GM18907 (cell line): ENCODE results near the gene DUS1L.

Experiments used
- ATAC-seq: cut with Tn5 transposase; IDR thresholded peaks from one replicate; pipeline ENCODE4 v1.9.1; 2021; ENCODE audit warnings: mild to moderate bottlenecking, moderate library complexity; ENCODE audit not compliant: unreplicated experiment

The DUS1L gene

DNA sequence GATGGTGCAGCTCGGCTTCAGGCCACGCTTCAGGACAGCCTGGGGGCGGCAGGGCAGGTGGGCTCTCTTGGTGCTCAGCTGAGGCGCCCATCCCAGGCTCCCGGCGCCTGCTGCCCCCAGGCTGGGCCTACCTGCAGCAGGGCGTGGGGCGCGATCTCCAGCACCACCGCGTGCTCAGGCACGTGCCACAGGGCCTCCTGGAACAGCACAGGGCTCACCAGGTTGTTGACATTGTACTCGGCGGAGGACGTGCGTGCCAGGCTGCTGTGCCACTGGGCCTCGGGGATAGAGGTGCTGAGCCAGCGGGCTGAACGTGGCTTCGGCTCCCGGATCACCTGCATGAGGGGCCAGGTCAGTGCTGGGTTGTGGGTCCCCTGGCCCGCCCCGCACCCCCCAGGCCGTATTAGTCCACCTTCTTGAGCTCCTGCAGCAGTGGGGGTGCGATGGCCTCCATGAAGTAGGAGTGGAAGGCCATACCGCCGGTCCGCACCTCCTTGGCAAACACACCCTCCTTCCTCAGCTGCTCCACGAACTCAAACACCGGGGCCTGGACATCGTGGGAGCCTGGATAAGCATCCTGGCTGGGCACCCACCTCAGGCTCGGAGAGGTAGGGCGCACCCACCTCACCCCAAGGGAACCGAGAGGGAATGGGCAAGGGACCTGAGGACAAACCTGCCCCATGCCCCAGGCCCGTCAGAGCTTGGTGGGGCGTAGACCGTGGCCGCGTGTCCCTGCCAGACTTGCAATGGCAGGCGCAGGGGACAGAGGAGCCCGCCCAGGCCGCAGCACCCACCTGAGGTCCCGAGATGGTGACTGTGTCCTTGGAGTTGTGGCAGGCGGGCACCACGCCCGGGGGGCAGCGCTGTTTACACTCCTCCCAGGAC lies 23.5 kb upstream of the DUS1L start:
- no peak for ATAC-seq

DNA sequence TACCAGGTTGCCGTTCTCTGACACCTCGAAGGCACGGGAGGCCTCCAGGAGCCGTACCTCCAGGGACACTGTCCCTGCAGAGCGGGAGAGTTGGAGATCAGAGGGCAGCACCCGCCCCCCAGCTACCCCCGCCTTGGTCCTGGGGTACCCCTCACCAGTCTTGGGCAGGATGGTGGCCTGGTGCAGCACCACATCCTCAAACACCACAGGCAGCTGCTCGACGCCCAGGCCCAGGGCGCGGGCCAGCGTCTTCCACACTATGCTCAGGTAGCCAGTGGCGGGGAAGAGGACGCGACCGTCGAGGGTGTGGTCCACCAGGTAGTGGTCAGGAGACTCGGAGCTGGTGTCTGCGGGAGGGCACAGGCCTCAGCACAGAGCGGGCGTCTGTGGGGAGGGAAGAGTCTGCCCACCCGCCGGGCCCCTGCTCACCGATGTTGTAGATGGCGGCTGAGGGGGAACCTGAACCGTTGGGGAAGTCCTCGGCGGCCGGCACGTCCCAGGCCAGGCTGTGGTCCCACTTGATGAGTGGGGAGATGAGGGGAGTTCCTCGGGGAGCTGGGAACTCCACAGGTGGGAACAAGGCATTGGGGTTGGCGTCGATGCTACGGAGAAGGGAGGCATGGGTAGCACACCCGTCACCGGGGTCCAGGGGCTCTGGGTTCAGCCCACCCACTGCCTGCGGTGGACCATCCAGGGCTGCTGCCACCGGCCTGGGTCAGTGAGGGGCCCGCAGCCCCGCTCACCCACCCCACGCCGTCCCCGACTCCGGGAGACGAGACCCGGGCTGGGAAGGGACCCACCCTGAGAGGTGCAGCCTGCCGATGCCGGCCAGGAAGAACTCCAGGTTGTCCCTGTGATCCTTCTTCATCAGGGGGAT lies 22.6 kb upstream of the DUS1L start:
- no peak for ATAC-seq

DNA sequence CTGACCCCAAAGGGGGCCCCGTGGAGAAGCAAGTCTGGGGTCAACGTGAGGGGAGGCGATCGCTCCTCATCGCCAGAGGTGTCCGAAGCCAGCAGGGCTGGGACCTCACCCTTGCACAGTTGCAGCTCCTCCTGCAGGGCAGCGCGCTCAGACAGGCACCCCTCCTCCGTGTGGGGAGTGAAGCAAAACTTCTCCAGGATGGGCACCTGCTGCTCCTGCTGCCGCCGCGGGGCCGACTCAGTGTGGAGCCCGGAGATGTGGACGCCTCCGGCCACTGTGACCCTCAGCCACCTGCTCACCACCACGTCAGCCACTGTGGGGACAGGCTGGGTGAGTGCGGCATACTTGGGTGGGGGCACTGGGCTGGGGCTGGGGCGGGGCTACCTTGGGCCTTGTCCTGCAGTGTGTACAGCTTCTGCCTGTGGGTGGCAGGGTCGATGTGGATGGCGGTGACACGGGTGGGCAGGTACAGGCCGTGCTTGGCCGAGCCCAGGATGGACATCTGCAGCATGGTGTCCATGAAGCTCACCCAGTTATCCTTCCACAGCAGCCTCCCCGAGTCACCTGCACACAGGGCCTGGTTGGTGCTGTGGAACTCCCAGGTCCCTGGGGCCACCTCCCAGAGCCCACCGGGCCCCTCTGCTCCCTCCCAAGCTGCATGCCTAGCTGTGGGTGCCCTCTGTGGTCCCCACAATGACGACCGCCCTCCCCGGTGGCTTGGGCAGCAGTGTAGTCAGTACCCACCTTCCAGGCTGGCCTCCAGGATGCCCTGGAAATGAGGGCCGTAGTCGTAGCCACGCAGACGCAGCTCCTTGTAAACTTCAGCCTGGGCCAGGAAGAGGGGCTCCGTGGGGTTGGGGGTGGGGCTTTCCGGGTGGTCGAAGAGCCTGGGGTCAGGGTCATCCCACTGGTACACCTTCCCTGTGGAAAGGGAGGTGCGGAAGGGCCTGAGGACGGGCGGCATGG lies 21.6 kb upstream of the DUS1L start:
- no peak for ATAC-seq

DNA sequence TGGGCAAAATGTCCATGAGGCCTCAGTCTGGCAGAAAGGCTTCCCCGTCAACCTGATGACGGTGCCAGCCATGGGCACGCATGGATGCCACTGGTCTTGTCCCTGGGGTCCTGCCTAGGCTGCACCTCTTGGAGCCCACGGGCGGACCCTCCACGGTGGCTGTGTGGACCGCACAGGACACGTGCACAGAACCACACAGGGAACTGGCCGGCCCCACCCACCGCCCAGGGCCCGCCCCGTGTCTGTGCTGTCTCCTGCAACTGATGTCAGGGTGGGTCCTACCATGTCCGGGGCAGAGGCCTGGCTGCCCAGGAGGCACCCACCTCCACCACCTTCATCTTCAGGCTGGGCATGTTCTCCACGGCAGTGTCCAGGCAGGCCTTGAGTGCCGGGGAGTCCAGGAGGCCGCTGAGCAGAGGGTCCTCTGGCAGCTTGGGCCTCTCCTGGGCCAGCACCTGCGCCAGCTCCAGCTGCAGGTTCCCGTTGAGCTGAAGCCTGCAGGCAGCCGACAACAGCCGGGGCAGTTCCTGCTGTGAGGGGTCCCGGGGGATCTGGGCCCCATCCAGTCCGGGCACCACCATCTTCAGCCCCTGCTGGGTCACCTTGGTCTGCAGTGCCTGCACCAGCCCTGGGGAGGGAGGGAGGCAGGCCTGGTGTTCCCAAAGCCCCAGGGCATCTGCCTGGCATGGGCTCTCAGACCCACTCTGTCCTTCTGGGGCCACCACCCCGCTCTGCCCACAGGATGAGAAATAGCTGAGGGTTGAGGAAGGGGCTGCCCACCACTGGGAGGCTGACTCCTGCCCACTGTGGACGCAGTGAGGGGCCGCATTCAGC lies 20.5 kb upstream of the DUS1L start:
- ATAC-seq = no peak

GRCh38 chr17:82085031-82085861 lies 19.6 kb upstream of the DUS1L start:
- no peak for ATAC-seq

GRCh38 chr17:82084373-82085030 lies 18.9 kb upstream of the DUS1L start:
- no peak for ATAC-seq

DNA sequence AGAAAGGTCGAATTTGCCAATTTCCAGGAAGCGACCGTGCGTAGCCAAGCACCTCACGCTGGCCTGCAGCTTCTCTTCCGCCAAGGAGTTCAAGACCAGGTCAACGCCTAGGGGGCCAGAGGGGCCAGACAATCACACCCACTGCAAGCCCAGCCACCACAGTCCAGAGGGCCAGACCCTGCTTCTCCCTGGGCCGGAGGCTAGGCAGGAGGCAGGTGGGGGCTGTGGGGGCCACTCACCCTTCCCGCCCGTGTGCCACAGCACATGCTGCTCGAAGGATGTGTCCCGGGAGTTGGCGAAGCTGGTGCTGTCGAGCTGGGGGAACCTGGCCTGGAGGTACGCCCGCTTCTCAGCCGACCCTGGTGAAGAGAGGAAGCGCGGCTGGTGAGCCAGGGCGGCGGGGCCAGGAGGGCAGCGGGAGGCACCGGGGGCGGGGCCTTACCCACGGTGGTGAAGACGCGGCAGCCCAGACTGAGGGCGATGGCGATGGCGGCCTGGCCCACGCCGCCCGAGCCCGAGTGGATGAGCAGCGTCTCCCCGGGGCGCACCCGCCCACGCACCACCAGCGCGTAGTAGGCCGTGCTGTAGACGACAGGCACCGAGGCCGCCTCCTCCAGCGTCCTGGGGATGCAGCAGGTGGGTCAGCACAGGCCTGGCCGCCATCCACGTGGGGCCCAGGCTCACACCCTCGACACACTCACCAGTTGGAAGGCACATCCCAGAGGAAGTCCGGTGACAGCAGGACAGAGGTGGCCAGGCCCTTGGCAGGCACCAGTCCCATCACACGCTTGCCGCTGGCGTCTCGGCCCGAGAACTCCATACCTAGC lies 18.1 kb upstream of the DUS1L start:
- no peak for ATAC-seq

DNA sequence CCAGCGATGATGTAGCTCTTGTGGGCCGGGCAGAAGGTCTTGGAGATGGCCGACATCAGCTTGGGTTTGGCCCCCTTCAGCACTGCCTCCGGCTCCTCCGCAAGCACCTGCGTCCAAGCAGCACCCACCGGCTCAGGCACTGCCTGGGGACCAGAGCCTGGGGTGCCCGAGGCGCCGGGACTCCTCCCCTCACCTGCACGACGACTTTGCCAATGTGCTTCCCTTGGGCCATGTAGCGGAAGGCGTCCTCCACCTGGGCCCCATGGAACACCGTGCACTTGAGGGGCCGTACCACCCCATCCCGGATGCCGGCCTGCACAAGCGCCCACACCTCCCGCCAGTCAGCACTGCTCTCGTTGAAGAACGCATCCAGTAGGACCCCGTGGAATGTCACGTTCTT lies 17.4 kb upstream of the DUS1L start:
- ATAC-seq = no peak

DNA sequence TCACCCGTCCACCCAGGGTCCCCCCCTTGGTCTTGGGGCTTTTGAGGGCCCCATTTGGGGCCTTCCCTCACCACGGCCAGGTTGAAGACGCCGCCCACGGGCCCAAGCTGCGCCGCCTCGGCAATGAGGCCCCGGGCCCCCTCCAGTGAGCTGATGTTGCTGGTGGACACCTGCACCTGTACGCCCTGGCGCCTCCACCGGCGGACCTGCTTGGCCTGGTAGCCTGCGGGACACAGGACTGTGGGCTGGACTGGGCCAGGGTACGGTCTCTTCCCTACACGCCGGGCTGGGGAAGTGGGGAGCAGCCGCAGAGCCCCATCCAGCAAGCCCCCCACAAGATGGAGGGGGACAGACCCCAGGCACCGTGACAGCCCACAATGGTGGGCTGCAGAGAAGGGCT lies 16.9 kb upstream of the DUS1L start:
- ATAC-seq = no peak

- no peak for ATAC-seq
Observed at GRCh38 chr17:82081966-82082365, 16.4 kb upstream of the DUS1L start.

GRCh38 chr17:82081546-82081945 lies 15.9 kb upstream of the DUS1L start:
- no peak for ATAC-seq

- no peak for ATAC-seq
Observed at GRCh38 chr17:82080789-82081464, 15.3 kb upstream of the DUS1L start.

GRCh38 chr17:82080048-82080788 lies 14.6 kb upstream of the DUS1L start:
- ATAC-seq = no peak

DNA sequence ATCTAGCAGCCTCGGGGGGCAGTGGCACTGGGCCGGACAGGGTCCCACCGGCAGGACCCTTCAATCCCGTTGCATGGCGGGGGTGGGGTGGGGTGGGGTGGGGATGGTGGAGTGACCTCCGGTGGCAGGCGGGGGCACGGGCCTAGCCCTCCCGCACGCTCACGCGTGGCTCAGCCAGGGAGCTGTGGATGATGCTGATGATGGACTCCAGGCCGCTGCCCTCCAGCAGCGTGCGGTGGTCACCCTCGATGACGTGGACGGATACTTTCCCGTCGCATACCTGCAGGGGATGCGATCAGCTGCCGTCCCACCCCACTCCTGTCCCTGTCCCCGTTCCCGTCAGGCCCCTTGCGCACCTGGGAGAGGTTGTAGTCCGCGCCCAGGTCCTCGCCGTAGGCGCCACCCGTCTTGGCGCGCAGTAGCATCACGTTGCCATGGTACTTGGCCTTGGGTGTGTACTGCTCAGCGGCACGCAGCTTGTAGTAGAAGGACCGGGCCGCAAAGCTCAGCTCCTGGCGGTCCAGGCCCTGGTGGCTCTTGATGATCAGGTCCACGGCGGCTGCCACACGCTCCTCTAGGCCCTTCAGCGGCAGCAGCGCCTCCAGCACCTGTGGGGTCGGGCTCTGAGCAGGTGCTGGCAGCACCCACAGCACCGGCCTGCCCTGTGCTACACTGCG lies 13.5 kb upstream of the DUS1L start:
- ATAC-seq = no peak

- no peak for ATAC-seq
Observed at GRCh38 chr17:82078433-82078832, 12.8 kb upstream of the DUS1L start.
